ENCODE results near the gene CIC. TPM values are rescaled to one million over a fixed set of nuclear protein-coding genes. Genes with fewer than 3 reads are reported as not detected.

The CIC gene
- total and polyA plus RNA-seq, 8 donors = 37.2 to 76.1 (median 55.6) TPM

GRCh38 chr19:42322305-42322704 lies 53.3 kb downstream of the CIC start:
- Histone ChIP-seq H3K27ac (no peak overlapping the region), H3K36me3 (no peaks in the 10 kb centered on the region), H3K4me3 (no peak overlapping the region), H3K27me3 (peaks cover 22 to 39% of the 10 kb centered on the region in 2 donors), H3K9me3 (no peaks in the 10 kb centered on the region), H3K4me1 (peaks cover 16 to 32% of the 10 kb centered on the region in 2 donors)
- no peak for TF ChIP-seq CTCF (IDR thresholded peaks at IDR 0.05)
- no peak for ATAC-seq
- no peak for DNase-seq
- intact Hi-C loops (cut with DNase I) = no loop called here

- H3K9me3 ChIP-seq = no peaks in the 10 kb centered on the region
- no peak overlapping the region for H3K4me3 ChIP-seq
- ATAC-seq (no peak), DNase-seq (no peak)
- H3K36me3 ChIP-seq = no peaks in the 10 kb centered on the region
- intact Hi-C loops (cut with DNase I) = no loop called here
- H3K27ac ChIP-seq = no peak overlapping the region
- peaks cover 16 to 37% of the 10 kb centered on the region in 2 donors for H3K4me1 ChIP-seq
- peaks cover 22 to 39% of the 10 kb centered on the region in 2 donors for H3K27me3 ChIP-seq
- TF ChIP-seq CTCF (IDR thresholded peaks at IDR 0.05) = no peak
Measured at GRCh38 chr19:42323473-42323851, 54.4 kb downstream of the CIC start.

GRCh38 chr19:42323852-42324654 lies 55.0 kb downstream of the CIC start:
- no peak for ATAC-seq

GRCh38 chr19:42324655-42325307 lies 55.7 kb downstream of the CIC start:
- intact Hi-C loops (cut with DNase I) = no loop called here
- peak overlapping the region in 1 of 2 donors; percentile 98 for H3K4me3 ChIP-seq
- no peak for TF ChIP-seq CTCF (IDR thresholded peaks at IDR 0.05)
- DNase-seq = no peak
- H3K27ac ChIP-seq = peak overlapping the region in 1 of 2 donors; percentile 79
- H3K27me3 ChIP-seq = peaks cover 22 to 39% of the 10 kb centered on the region in 2 donors
- no peaks in the 10 kb centered on the region for H3K9me3 ChIP-seq
- peaks cover 16 to 37% of the 10 kb centered on the region in 2 donors for H3K4me1 ChIP-seq
- H3K36me3 ChIP-seq = no peaks in the 10 kb centered on the region
- no peak for ATAC-seq

More at GRCh38 chr19:42323852-42324654, 55.0 kb downstream of the CIC start:
- H3K4me1 ChIP-seq = peaks cover 16 to 37% of the 10 kb centered on the region in 2 donors
- TF ChIP-seq CTCF (IDR thresholded peaks at IDR 0.05) = no peak
- peaks cover 22 to 39% of the 10 kb centered on the region in 2 donors for H3K27me3 ChIP-seq
- intact Hi-C loops (cut with DNase I) = no loop called here
- no peak overlapping the region for H3K27ac ChIP-seq
- no peak for DNase-seq
- H3K36me3 ChIP-seq = no peaks in the 10 kb centered on the region
- no peaks in the 10 kb centered on the region for H3K9me3 ChIP-seq
- H3K4me3 ChIP-seq = peak overlapping the region in 1 of 2 donors; percentile 98

DNA sequence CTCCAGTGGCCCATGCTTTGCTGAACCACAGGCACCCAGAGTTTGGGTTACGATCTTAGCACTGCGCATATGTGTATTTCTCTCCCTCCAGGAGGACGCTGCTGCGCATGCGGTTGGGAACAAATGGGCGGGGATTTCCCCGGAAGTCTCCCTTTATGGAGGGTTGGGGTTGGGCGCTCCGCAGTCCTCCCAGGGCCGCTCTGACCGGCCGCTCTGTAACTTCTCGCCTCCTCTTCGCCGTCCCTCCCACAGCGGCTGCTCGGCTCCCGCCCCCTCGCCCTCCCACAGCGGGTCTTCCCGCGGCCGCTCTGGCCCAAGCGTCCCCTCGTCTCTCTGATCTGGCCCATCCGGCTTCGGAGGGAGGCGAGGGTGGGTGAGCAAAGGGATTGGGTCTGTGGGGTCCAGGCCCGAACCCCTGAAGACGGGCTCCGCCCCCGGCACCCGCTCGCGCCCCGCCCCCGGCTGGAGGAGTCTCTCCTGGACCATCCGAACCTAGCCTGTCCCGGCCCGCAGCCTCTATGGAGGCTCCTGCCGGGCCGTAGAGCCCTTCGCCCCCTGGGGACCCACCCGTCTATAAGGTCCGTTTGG lies 56.4 kb downstream of the CIC start, which contains the start of gene MEGF8:
MEGF8 (plus strand) TSS at position 328 of the 588 bp plus-strand sequence. CDS start 609 bp downstream, outside the sequence.
- peaks cover 22 to 39% of the 10 kb centered on the region in 2 donors for H3K27me3 ChIP-seq
- peak within 1 kb of the TSS; percentile 89 to 98 for H3K4me3 ChIP-seq

More for the DNA sequence above, 56.4 kb downstream of the CIC start, which contains the start of gene MEGF8:
- peak; percentile 65 to 87 for TF ChIP-seq CTCF (IDR thresholded peaks at IDR 0.05)
- intact Hi-C loops (cut with DNase I) = no loop called here
- H3K4me1 ChIP-seq = peaks cover 16 to 37% of the 10 kb centered on the region in 2 donors
- H3K27ac ChIP-seq = peak within 1 kb of the TSS; percentile 48 to 79
- H3K9me3 ChIP-seq = no peaks in the 10 kb centered on the region
- DNase-seq (peak; percentile 98 to 99 (median 98)), ATAC-seq (peak; percentile 98)
- no peaks in the 10 kb centered on the region for H3K36me3 ChIP-seq

All from left lung (tissue), 10 donors.